Stimulated activated CD4-positive, alpha-beta T cell treated with anti-CD3 and anti-CD28 coated beads, TNF-alpha, amount 100 ng/mL, for 1 hour (primary cell): ENCODE data around the gene AKTIP.
"Not testable (repeated sequence)": the region's sequence is repeated elsewhere in the genome, so short reads cannot be mapped to it uniquely, and the experiment has no call there.

ENCODE experiments used
- DNase-seq, 3 donors: peaks; one replicate each; pipeline ENCODE4 v3.0.0-alpha.2; 2020; ENCODE audit warnings: low read depth in 3 of 3, low spot score in 1 of 3

Gene AKTIP

DNA sequence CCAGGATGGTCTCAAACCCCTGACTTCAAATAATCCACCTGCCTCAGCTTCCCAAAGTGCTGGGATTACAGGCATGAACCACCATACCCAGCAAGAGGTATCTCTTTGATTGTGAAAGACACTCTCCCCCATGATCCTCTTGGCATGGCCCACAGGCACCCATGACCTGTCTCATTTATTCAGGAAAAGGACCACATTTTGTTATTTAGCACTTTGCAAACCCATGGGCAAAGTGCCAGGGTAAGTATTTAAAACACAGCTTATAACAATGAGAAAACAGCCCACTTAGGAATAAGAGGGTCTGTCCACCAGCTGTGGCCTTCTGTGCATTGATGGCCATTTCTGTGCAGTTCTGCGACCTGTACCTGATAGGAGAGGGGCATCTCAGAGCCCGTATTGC, 12.8 kb upstream of the AKTIP start:
- DNase-seq = no peak

DNA sequence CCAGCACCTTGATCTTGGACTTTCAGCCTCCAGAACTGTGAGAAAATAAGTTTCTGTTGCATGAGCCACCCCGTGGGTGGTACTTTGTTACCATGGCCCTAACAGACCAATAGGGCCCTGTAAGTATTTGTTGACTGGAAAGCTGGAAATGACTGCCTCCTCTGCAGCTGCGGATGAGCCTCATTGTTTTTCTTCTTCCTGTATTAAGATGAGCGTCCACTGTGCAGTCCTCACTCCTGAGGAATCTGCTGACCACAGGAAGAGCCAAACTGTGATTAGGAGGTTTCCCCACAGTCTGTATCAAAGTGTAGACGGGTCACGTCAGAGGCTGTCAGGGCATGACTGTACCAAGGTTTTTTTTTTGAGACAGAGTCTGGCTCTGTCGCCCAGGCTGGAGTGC, 12.2 kb upstream of the AKTIP start:
- DNase-seq = no peak

DNA sequence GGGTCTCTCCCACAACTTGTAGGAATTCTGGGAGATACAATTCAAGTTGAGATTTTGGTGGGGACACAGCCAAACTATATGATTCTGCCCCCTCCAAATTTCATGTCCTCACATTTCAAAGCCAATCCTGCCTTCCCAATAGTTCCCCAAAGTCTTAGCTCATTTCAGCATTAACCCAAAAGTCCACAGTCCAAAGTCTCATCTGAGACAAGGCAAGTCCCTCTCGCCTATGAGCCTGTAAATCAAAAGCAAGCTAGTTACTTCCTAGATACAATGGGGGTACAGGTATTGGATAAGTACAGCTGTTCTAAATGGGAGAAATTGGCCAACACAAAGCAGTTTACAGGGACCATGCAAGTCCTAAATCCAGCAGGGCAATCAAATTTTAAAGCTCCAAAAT, 9.8 kb upstream of the AKTIP start:
- not testable (repeated sequence) for DNase-seq

DNA sequence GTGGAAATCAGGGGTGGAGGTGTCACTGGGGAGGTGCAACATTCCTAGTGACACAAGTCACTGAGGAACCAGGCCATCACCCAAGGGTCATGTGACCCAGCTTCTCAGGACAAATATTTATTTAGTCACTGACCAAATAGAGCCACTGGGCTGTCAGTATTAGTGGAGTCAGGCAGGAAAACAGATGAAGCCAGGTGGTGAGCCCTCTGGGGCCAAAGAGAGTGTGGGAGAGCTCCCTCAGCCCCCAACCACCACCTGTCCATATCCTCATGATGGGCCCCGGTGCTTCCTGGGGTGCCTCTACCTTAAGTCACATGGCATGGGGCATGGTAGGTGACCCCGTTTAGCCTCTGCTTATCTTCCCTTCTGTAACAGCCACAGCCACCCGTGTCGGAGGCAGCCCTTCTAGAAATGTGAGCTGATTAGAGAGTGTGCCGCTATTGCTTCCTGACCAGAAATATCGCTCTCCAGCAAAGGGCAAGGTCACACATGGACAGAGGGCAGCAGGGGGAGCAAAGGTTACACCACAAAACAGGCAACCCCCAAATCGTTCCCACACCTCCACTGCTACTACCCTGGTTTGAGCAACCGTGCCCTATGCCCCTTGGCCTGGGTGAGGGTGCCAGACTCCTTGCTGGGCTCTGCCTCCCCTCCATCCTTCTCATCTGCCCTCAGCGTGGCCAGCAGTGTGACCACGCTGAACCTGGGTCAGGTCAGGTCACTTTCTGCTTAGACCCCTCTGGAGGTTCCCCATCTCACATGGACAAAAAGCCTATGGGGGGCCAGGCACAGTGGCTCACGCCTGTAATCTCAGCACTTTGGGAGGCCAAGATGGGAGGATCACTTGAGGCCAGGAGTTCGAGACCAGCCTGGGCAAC, 8.6 kb upstream of the AKTIP start:
- no peak for DNase-seq

DNA sequence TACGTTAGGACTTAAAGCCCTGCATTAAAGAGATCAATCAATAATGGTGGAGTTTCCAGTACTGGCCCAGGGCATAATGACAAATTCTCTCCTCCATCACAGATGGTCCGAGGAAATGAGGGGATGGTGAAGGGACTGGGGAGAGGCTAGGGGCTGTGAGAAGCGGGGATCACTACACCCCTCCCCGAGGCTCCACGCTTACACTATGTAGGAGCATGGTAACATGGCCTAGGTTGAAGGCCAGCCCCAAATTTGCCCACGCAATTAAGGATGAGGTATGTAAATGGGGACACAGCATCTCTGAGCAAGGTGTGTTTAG, 8.0 kb upstream of the AKTIP start:
- no peak for DNase-seq

DNA sequence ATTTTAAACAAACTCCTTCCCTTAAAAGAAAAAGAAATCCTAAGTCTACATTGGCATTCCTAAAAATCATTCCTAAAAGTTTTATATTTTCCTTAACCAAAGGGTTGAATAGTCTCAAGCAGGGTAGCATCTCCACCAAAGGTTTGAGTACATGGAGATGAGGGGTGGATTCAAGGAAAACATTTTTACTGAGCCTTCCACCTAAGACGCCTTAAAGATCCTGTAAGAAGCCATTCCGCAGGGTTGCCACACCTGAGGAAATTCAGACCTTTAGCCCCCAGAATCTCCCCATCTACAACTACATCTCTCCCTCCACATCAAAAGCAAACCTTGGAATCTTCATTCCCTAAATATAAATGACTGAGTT, 7.7 kb upstream of the AKTIP start:
- no peak for DNase-seq

DNA sequence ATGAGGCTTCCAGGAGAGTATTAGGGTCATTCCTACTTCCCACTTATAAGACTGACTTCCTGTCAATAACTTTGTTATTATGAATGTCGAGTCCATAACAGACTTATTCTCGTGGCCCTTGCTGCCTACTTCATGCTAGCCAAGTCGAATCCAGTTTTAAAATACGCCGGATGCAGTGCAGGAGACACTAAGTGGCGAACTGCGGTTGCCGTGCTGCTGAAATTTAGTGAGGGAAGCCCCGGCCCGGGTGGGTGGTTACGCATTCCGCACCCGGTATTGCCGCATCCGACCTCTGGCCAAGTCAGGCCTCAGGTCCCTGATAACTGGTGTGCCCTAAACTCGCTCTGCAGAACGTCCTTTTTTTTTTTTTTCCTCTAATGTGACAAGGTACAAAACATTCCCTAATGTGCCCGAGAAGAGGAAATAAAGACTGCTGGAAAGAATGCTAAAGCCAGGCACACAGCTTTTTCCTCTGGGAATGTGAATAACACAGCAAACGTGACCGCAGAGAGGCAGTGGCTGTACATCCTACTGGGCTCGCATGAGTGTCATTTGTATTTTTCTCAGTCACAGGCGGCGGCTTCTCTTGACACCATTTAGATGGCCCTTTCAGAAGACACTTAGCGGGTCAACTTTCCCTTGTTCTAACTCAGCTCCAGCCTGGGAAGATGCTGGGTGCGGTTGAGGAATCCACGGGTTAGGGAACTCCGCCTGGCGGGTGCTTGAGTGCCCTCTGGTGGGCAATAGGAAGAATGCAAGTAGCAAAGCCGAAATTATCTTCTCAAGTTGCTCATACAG, 7.1 kb upstream of the AKTIP start:
- DNase-seq = peak in 1 of 3 donors; percentile 22

DNA sequence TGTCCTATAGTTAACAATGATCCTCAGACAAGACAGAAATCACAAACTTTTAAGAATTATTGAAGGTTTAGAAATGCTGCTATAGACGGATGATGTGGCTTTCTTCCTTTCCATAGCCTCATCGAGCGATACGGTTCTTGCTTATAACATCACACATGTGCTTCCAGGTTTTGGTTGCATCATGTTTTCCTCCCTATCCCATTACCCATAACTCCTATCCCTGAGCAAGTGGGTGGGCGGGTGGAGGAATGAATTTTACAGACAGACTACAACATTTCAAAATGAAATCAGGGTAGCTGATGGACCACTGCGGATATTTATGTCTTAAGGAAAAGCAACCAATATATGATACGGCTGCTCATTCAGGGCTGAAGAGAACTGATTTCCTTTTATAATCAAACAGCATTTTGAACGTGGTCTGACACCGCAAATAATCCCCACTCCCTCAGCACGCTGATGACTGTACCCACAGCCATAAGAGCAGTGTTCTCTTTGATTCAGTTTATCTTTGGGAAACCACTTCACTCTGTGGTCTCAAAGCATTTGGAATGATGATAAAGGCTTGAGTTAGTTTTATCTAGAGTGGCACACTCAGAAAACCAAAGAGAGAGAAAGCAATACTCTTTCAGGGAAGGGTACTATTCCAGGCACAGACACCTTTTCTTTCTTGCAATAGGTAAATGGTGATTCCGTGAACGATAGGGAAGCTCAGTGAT, 4.6 kb upstream of the AKTIP start:
- DNase-seq = no peak

DNA sequence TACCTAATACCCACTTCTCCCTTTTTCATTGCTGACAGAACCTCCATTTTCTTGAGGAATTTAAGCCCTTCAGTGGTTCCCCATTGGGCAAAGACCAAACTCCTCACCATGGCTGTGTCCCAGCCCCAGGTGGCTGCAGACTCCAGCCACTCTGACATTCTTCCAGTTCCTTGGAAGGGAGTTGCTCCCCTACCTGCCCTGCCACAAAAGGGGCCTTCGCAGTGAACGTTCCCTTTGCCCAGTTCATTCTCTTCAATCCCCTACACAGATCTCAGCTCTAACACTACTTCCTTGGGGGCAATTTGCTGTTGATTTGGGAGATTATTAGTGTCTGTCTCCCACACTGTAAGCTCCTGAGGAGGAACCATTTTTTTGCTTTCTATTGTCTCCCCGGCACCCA, 3.2 kb upstream of the AKTIP start:
- no peak for DNase-seq

DNA sequence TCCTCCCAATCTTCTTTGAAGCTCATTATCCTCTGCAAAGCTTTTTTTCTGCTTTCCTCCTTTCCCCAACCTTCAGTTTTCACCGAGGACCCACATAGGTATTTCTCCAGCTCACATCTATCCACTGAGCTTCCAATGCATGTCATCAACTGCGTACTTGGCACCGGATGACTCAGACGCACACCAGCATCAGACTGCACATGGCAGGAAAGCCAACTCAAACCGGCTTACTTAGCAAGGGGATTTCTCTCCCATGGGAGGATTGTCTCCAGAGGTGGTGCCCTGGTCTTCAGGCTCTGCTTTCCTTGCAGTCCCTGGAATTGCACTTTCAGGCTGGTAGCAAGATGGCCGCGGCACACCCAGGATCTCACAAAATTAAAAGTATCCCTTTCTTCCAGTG, 1.7 kb upstream of the AKTIP start:
- no peak for DNase-seq

DNA sequence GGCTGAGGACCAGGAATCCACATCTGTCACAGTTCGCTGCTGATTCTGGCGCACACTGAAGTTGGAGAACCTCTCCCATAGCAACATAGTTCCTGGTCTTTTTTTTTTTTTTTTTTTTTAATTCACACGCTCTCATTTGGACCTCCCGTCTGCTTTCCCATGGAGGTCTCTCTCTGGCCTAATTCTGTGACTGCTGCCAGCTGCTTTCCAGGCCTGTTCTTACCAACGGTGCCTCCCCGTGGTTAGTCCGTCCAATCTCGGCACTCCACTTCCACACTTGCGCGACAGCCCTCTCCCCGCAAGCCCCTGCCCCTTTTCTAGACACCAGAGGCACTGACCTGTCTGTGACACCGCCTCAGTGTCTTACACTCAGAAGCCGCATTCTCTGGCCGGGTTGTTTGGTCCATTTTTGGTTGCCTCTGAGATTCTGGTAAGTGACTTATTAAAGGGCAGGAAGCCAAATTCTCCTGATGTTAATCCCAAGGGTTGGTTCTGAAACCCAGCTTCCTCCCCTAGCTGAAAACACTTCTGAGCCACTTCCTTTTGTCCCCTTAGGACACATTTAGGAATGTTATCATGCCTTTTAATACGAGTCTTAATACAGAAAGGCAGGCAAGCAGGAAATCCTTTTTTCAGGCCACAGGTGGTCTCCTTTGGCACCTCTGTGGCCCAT, 1.1 kb upstream of the AKTIP start:
- no peak for DNase-seq

DNA sequence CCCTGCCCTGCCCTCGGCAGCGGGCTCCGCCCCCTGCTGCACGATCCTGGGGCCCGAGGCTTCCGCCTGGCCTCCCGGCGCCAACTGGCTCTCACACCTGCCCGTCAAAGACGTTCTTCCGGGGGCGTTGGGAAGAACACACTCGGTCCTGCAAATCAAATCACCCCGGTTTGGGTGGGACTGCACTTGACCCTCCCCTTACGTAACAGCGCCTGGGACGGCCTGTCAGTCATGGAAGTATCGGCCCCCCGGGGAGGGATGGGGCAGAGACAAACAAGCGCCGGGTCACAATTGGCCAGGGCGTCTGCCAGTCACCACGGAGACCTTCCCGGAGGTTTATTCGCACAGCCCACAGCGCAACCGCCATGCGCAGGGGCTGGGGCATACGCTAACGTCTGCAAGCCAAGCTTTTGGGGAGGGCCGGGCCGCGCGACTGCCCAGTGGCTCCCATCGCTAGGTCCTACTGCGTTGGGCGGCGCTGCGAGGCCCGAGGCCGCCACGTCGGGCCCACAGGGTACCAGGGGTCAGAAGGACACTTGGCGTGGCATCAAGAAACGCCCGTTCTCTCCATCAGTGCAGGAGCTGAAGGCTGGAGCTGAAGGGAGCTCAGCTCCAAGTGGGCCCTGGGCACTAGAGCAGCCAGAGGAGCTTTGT, 388 bp upstream of the AKTIP start:
- DNase-seq = peak; percentile 98 to 100 (median 98)

DNA sequence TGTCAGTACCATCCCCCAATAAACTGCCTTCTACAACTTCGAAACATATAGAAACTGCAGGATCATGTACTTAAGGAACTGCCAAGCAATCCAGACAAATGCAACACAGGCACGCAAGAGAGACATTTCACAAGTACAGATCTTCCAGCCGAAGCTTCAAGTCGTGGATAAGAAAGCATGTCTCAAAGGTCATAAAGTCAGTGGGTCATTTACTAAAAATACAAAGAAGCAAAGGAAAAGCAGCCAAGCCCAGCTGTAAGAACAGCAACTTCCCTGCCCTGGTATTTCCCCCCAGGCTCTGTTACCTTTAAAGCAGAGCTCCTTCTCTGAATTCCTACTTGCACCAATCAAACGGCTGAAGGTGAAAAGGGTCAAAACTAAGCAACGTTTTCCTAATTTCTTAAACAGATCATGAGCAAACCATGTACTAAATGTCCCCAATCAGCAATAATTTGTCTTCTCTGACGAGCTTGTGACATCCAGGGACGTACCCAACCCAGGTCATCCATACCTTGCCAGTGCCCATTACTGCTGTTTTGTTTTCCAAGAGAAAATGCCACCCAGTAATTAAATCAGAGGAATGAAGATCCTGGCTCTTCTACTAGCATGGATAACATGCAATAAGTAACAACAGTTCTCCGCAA, 1.7 kb downstream of the AKTIP start:
- DNase-seq = no peak

DNA sequence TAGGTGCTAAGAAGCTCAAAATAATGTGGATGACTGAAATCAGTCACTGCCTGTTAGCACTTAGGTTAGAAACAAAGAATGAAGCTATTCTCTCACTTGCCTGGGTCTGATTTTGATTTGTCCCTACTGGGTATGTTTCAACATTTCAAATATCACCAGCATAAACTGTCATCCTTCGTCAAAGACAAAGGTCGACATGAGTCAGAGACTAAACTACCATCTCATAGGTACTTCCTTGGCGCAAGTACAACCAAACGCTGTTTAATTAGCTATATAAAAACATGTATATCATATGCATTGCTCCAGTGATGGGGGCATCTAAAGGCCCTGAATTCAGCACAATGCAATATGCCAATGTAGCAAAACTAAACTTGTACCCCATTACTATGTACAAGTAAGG, 4.0 kb downstream of the AKTIP start:
- DNase-seq = no peak

DNA sequence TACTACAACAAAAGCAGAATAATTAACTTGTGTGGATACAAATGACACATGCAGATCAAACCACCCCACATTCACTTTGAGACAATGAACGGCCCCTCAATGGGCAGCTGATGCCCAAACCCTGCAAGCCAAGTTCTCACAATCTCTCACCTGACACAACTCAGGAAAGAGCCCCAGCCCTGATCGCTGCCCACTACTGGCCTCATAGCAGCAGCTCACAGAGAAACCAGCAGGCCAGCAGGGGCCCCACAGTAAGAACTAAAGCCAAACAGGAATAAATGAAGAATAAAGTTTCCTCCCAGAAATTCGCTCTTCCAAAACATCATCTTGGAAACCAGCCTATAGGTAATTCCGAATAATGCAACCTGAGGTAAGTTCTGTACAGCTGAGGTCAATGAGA, 7.7 kb downstream of the AKTIP start:
- no peak for DNase-seq

DNA sequence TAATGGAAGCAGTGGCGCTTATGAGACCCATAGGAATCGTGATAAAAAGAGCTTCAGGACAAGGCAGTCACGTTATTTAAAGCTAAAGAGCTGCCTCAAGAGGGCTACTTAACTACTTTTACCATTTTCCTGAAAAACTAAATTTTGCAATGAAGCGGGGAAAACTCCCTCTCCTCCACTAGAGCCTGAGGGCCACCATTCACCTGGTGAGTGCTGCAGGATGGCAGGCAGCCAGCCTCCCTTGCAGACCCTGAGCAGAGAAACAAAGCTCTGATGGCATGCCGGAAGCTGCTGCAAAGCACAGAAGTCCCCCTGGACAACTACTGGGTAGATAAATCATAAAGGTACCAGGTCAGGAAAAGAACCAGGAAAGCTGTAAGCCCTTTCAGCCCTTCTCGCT, 8.4 kb downstream of the AKTIP start:
- DNase-seq = no peak

DNA sequence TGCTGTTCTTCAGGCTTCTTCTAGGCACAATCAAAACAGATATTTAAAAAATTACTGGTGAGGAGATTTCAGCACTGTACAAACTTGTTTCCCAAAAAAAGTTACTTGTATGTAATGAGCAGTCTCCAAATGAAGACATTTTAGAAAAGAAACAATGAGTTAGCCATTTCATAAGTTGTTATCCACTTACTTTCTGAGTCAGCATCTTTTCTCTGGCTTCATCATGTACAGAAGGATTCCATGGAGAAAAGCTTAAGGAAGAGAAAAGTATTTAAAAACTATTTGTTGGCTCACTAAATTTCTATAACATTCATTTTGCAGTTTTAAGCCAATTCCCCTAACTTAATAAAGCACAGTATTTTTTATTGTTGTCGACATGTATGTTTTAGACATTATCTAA, 10.5 kb downstream of the AKTIP start:
- no peak for DNase-seq

DNA sequence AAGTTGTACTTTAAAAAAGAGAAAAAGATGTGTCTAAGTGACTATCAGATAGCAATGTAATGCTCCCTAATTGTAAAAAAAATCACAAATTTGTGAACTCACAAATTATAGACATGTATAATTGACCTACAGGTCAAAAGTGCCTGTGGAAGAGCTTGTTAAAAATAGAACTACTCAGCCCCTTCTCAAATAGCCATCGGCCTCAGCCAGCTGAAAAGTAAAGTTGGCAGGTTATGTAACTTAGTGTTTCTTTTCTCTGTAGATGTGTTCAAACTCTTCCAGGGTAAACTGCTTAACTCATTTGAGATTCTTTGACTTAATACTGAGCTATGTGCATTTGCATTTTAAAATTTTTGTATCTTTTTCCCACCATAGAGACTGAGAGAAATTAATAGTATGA, 13.3 kb downstream of the AKTIP start:
- no peak for DNase-seq

DNA sequence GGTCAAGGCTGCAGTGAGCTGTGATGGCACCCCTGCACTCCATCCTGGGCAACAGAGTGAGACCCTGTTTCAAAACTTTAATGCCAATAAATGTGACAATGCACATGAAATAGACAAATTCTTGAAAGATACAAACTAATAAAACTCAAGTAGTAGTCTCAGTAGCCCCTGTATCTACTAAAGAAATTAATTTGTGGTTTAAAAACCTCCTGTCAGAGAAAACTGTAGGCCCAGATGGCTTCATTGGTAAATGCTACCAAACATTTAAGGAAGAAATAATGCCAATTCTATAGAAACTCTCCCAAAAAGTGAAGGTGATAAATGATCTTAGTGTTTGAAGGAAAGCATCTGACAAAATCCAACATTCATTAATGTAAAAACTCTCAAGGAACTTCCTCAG, 16.8 kb downstream of the AKTIP start:
- DNase-seq = no peak

DNA sequence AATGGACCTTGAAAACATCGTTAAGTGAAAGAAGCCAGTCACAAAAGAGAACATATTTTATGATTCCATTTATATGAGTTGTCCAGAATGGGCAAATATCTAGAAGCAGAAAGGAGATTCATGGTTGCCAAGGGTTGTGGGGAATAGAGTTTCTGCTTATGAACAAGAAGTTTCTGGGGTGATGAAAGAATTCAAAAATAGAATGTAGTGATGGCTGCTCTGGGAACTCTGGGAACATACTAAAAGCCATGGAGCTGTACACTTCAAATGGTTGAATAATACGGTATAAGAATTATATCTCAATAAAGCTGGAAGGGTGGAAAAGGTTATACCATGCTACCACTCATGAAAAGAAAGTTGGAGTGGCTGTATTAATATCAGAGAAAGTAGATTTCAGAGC, 18.5 kb downstream of the AKTIP start:
- no peak for DNase-seq

DNA sequence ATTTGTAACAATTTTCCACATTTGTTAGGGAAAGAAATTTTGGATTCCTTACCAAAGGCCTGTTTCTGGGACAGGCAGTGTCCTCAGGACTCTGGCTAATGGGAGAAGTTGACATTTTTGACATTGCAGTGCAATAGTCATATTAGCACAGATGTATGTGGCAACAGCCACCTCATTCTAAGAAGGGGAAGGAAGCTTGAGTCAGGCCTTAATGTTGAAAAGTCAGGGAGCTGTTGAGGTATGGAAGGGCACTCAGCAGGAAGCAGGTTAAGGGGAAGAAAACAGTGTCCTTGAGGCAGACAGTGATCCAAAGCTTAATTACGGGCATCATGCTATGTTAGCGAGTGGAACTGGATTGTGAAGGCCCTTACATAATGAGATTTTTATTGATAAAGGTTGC, 20.9 kb downstream of the AKTIP start:
- DNase-seq = no peak
